H1 (cell line): ENCODE data around the gene KCNJ5. TPM values are rescaled to one million over a fixed set of nuclear protein-coding genes. Genes with fewer than 3 reads are reported as not detected.

Experiments
- BCL11A ChIP-seq, 2 experiments: IDR thresholded peaks; one replicate each; pipeline ENCODE4 v1.6.1; 2011; ENCODE audit warnings: low read depth in 2 of 2, low read length in 2 of 2, mild to moderate bottlenecking in 2 of 2
- CHD2 ChIP-seq: IDR thresholded peaks from 2 replicates; pipeline ENCODE4 v1.6.1; 2012; ENCODE audit warnings: low read length, improper control_type of control experiment
- CTBP2 ChIP-seq: IDR thresholded peaks from 2 replicates; pipeline ENCODE4 v1.7.0; 2011; ENCODE audit warnings: borderline replicate concordance, mild to moderate bottlenecking, moderate library complexity, mixed read lengths, low read length; ENCODE audit not compliant: insufficient read depth, insufficient read length
- CTCF ChIP-seq, 3 experiments: IDR thresholded peaks; 1 replicate in 2 of 3; 2 replicates in 1 of 3; pipeline versions ENCODE4 v1.5.1 to v1.6.1; 2011; ENCODE audit warnings: low read length in 3 of 3, mild to moderate bottlenecking in 3 of 3, inconsistent platforms in 2 of 3, low read depth in 1 of 3, moderate library complexity in 1 of 3; ENCODE audit not compliant: insufficient read depth in 1 of 3; ENCODE audit errors: control extremely low read depth in 1 of 3
- GABPA ChIP-seq: IDR thresholded peaks from 2 replicates; pipeline ENCODE4 v1.6.1; 2011; ENCODE audit warnings: mild to moderate bottlenecking, low read length, moderate library complexity, borderline replicate concordance; ENCODE audit not compliant: insufficient read depth
- HDAC2 ChIP-seq, 2 experiments: fragments of 300-600 bp in 1 of 2; sonication (generic) in 1 of 2; IDR thresholded peaks; 2 replicates each; pipeline ENCODE4 v1.6.1; 2011 to 2012; ENCODE audit warnings: low read depth in 2 of 2, low read length in 2 of 2, mild to moderate bottlenecking in 2 of 2, moderate library complexity in 2 of 2, borderline replicate concordance in 1 of 2, inconsistent platforms in 1 of 2
- JUND ChIP-seq: IDR thresholded peaks from 2 replicates; pipeline ENCODE4 v1.6.1; 2011; ENCODE audit warnings: mild to moderate bottlenecking, improper control_type of control experiment, low read length
- NANOG ChIP-seq: IDR thresholded peaks from 2 replicates; pipeline ENCODE4 v1.6.1; 2011; ENCODE audit warnings: low read length, low read depth, mild to moderate bottlenecking, inconsistent platforms; ENCODE audit not compliant: insufficient read depth, poor library complexity, severe bottlenecking
- PHF8 ChIP-seq: fragments of 200-600 bp; sonication (generic); conservative IDR thresholded peaks from 2 replicates; pipeline ENCODE4 v1.7.1; 2012; ENCODE audit warnings: low read depth, mild to moderate bottlenecking, inconsistent platforms, low read length, moderate library complexity
- RAD21 ChIP-seq, 2 experiments: IDR thresholded peaks in 1 of 2; conservative IDR thresholded peaks in 1 of 2; 2 replicates each; pipeline ENCODE4 v1.6.1; 2011; ENCODE audit warnings: low read depth in 2 of 2, low read length in 2 of 2, improper control_type of control experiment in 1 of 2, inconsistent platforms in 1 of 2, mild to moderate bottlenecking in 1 of 2, moderate library complexity in 1 of 2
- RNF2 ChIP-seq: fragments of 200-900, 300-1000 bp; sonication (generic); IDR thresholded peaks from 2 replicates; pipeline ENCODE4 v1.7.1; 2016; ENCODE audit warnings: borderline replicate concordance, low read depth, mild to moderate bottlenecking, antibody characterized with exemption, low read length; ENCODE audit not compliant: poor library complexity, severe bottlenecking; ENCODE audit errors: missing control alignments
- RXRA ChIP-seq: IDR thresholded peaks from 2 replicates; pipeline ENCODE4 v1.6.1; 2011; ENCODE audit warnings: low read depth, mild to moderate bottlenecking, low read length, moderate library complexity; ENCODE audit not compliant: insufficient read depth
- SAP30 ChIP-seq: fragments of 300-600 bp; sonication (generic); IDR thresholded peaks from 2 replicates; pipeline ENCODE4 v1.7.1; 2012; ENCODE audit warnings: low read length, moderate library complexity, mild to moderate bottlenecking, inconsistent platforms; ENCODE audit not compliant: insufficient read depth, insufficient replicate concordance
- SIX5 ChIP-seq: IDR thresholded peaks from 2 replicates; pipeline ENCODE4 v1.6.1; 2011; ENCODE audit warnings: mild to moderate bottlenecking, low read depth, low read length
- SP1 ChIP-seq: IDR thresholded peaks from 2 replicates; pipeline ENCODE4 v1.6.1; 2011; ENCODE audit warnings: low read depth, low read length
- TAF7 ChIP-seq: optimal IDR thresholded peaks from 2 replicates; pipeline ENCODE3; 2011; ENCODE audit warnings: low read depth, mild to moderate bottlenecking, inconsistent platforms, low read length, moderate library complexity, borderline replicate concordance
- TEAD4 ChIP-seq: IDR thresholded peaks from 2 replicates; pipeline ENCODE4 v1.6.1; 2012; ENCODE audit warnings: low read depth, low read length, inconsistent platforms, mixed read lengths
- YY1 ChIP-seq: IDR thresholded peaks from 2 replicates; pipeline ENCODE4 v1.6.1; 2011; ENCODE audit warnings: low read depth, mild to moderate bottlenecking, low read length
- polyA plus RNA-seq, 7 experiments: library from polyadenylated mRNA; depleted of rRNA in 3 of 7; stranded (reverse) in 5 of 7; unstranded in 2 of 7; fragments of >200 nt in 5 of 7; fragments of 200-250 nt in 2 of 7; gene quantifications; 1 replicate in 5 of 7; 2 replicates in 1 of 7; 4 replicates in 1 of 7; pipeline versions ENCODE4 v1.2.1 to v1.2.3, GENCODE V29; 2011 to 2013; ENCODE audit warnings: missing spikeins in 2 of 7, mixed read lengths in 2 of 7
- total RNA-seq: library from RNA; stranded (reverse); fragmentation: NEBNext Ultra II Directional; extraction: Animal tissue kit (Norgen Biotek cat#: 25700); gene quantifications from 2 replicates; pipeline ENCODE4 v1.2.1, GENCODE V29; 2021
- TF ChIP-seq, protein P1 (sequence below): IDR thresholded peaks from 2 replicates; pipeline ENCODE4 v1.6.1; 2012; ENCODE audit warnings: inconsistent platforms

Gene KCNJ5
- total and polyA plus RNA-seq, 2 of the 8 experiments (the other 6 are each of a cell fraction or from before 2014, with no cell fraction given): 0.05 TPM; not detected in 1

- TF ChIP-seq, protein P1, sequence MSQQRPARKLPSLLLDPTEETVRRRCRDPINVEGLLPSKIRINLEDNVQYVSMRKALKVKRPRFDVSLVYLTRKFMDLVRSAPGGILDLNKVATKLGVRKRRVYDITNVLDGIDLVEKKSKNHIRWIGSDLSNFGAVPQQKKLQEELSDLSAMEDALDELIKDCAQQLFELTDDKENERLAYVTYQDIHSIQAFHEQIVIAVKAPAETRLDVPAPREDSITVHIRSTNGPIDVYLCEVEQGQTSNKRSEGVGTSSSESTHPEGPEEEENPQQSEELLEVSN: 0 out of 2 replicates have a peak, but pooled peaks have one; percentile 39
- TF ChIP-seq RXRA (no peak), CTBP2 (peak; percentile 97), SIX5 (no peak), TEAD4 (no peak), YY1 (no peak), CTCF (IDR thresholded peaks at IDR 0.05; ENCODE audit: control extremely low read depth in 1 of 3, insufficient read depth in 1 of 3, low read depth in 1 of 3, low read length in 3 of 3) (no peak), NANOG (no peak), RAD21 (IDR thresholded peaks at IDR 0.05 in 1 of 2, conservative IDR thresholded peaks at IDR 0.05 in 1 of 2; ENCODE audit: low read depth in 2 of 2, low read length in 2 of 2) (no peak), BCL11A (IDR thresholded peaks at IDR 0.05; ENCODE audit: low read depth in 2 of 2, low read length in 2 of 2) (no peak), TAF7 (no peak), PHF8 (no peak), CHD2 (no peak), SAP30 (no peak), GABPA (no peak), RNF2 (peak; percentile 73), SP1 (no peak), HDAC2 (IDR thresholded peaks at IDR 0.05; ENCODE audit: borderline replicate concordance in 1 of 2, low read depth in 2 of 2, low read length in 2 of 2) (no peak), JUND (no peak)
Measured at GRCh38 chr11:128890543-128891368, at the start of gene KCNJ5 (continued).
